Uterus (tissue), 4 donors: Measurements from ENCODE around the gene PLXNA2. TPM values are rescaled to one million over a fixed set of nuclear protein-coding genes. Genes with fewer than 3 reads are reported as not detected.

Source experiments
- DNase-seq, 2 donors: peaks; one replicate each; pipeline ENCODE4 v3.0.0-alpha.2; 2019 to 2020
- H3K27ac ChIP-seq, 2 donors: fragments of 200-600 bp; sonication (generic); 1 replicate in 1 of 2; 2 replicates in 1 of 2; pipeline ENCODE4 v1.5.1; 2016 to 2018
- H3K27me3 ChIP-seq, 2 donors: fragments of 200-600 bp; sonication (generic); one replicate each; pipeline ENCODE4 v1.5.1; 2018 to 2019; ENCODE audit warnings: control low read depth in 1 of 2
- H3K36me3 ChIP-seq, 2 donors: fragments of 200-600 bp; sonication (generic); one replicate each; pipeline ENCODE4 v1.5.1; 2019; ENCODE audit warnings: control low read depth in 1 of 2
- H3K4me1 ChIP-seq, 2 donors: fragments of 200-600 bp; sonication (generic); one replicate each; pipeline ENCODE4 v1.5.1; 2018 to 2019; ENCODE audit warnings: control low read depth in 1 of 2
- H3K4me3 ChIP-seq, 2 donors: fragments of 200-600 bp; sonication (generic); 1 replicate in 1 of 2; 2 replicates in 1 of 2; pipeline ENCODE4 v1.5.1; 2018 to 2019; ENCODE audit warnings: mild to moderate bottlenecking in 1 of 2
- H3K9me3 ChIP-seq, 2 donors: fragments of 200-600 bp; sonication (generic); one replicate each; pipeline ENCODE4 v1.5.1; 2019; ENCODE audit warnings: control low read depth in 1 of 2
- CTCF ChIP-seq, 4 experiments: fragments of 200-600 bp in 2 of 4; fragments of 450-650 bp in 2 of 4; sonication (generic) in 2 of 4; IDR thresholded peaks; one replicate each; pipeline ENCODE4 v1.5.1; 2016 to 2019; ENCODE audit warnings: antibody characterized with exemption in 4 of 4, mild to moderate bottlenecking in 2 of 4, moderate library complexity in 1 of 4
- POLR2A ChIP-seq, 2 donors: fragments of 450-650 bp; IDR thresholded peaks; one replicate each; pipeline ENCODE4 v1.6.1; 2016; ENCODE audit warnings: antibody characterized with exemption in 2 of 2, mild to moderate bottlenecking in 1 of 2, moderate library complexity in 1 of 2
- intact Hi-C: fragments of 100-400 bp; cut with DNase I; formaldehyde crosslinking; loops from one replicate; pipeline ENCODE4 v1.15.1; 2023; ENCODE audit warnings: low total_unique reads
- total RNA-seq, 4 donors: library from RNA; depleted of rRNA in 3 of 4; stranded (reverse); fragments of >200 nt in 3 of 4; gene quantifications; one replicate each; pipeline versions ENCODE4 v1.1.0 to v1.2.4, GENCODE V29; 2014 to 2023
- donor health status: DM: yes; HTN: yes; CAD: no.

PLXNA2 gene
- total RNA-seq, 4 donors from 2014 or later: 5.4 to 94.5 (median 9.5) TPM

GRCh38 chr1:208179961-208180409 lies 64.2 kb downstream of the PLXNA2 start:
- Histone ChIP-seq H3K27ac (peak overlapping the region; percentile 63 to 80), H3K27me3 (no peaks in the 10 kb centered on the region), H3K9me3 (no peaks in the 10 kb centered on the region), H3K4me1 (peaks cover 33 to 48% of the 10 kb centered on the region in 2 donors), H3K36me3 (no peaks in the 10 kb centered on the region), H3K4me3 (no peak overlapping the region)
- DNase-seq: no peak
- intact Hi-C loops: loop anchor here (10.0 kb wide), 1 partner anchor 55 kb away; no protein-coding TSS in a partner anchor
- no peak for TF ChIP-seq CTCF (IDR thresholded peaks at IDR 0.05)
- no peak for TF ChIP-seq POLR2A (IDR thresholded peaks at IDR 0.05)

GRCh38 chr1:208179263-208179816 lies 64.8 kb downstream of the PLXNA2 start:
- no peaks in the 10 kb centered on the region for H3K9me3 ChIP-seq
- no peak overlapping the region for H3K4me3 ChIP-seq
- H3K27ac ChIP-seq: peak overlapping the region; percentile 63 to 80
- H3K27me3 ChIP-seq: no peaks in the 10 kb centered on the region
- peaks cover 33 to 48% of the 10 kb centered on the region in 2 donors for H3K4me1 ChIP-seq
- TF ChIP-seq POLR2A (IDR thresholded peaks at IDR 0.05) (no peak), CTCF (IDR thresholded peaks at IDR 0.05) (no peak)
- DNase-seq: peak; percentile 64 to 67
- intact Hi-C loops: loop anchor here (10.0 kb wide), 1 partner anchor 55 kb away; no protein-coding TSS in a partner anchor
- H3K36me3 ChIP-seq: no peaks in the 10 kb centered on the region

- no peaks in the 10 kb centered on the region for H3K27me3 ChIP-seq
- H3K4me1 ChIP-seq: peaks cover 24 to 42% of the 10 kb centered on the region in 2 donors
- intact Hi-C loops: loop anchor here (10.0 kb wide), 1 partner anchor 57 kb away; no protein-coding TSS in a partner anchor
- no peak for DNase-seq
- H3K36me3 ChIP-seq: no peaks in the 10 kb centered on the region
- H3K4me3 ChIP-seq: no peak overlapping the region
- H3K27ac ChIP-seq: peak overlapping the region in 1 of 2 donors; percentile 80
- no peak for TF ChIP-seq POLR2A (IDR thresholded peaks at IDR 0.05)
- no peak for TF ChIP-seq CTCF (IDR thresholded peaks at IDR 0.05)
- no peaks in the 10 kb centered on the region for H3K9me3 ChIP-seq
These were observed 66.1 kb downstream of the PLXNA2 start for GRCh38 chr1:208178091-208178529.

- intact Hi-C loops: loop anchor here (10.0 kb wide), 1 partner anchor 57 kb away; no protein-coding TSS in a partner anchor
- Histone ChIP-seq H3K9me3 (no peaks in the 10 kb centered on the region), H3K27ac (no peak overlapping the region), H3K36me3 (no peaks in the 10 kb centered on the region), H3K4me3 (no peak overlapping the region), H3K4me1 (peaks cover 22 to 38% of the 10 kb centered on the region in 2 donors), H3K27me3 (no peaks in the 10 kb centered on the region)
- TF ChIP-seq POLR2A (IDR thresholded peaks at IDR 0.05) (no peak), CTCF (IDR thresholded peaks at IDR 0.05) (no peak)
- no peak for DNase-seq
These were observed 66.5 kb downstream of the PLXNA2 start for GRCh38 chr1:208177656-208178055.

GRCh38 chr1:208176649-208177048 lies 67.5 kb downstream of the PLXNA2 start:
- no peak for DNase-seq
- Histone ChIP-seq H3K4me1 (peaks cover 22 to 28% of the 10 kb centered on the region in 2 donors), H3K9me3 (no peaks in the 10 kb centered on the region), H3K27me3 (no peaks in the 10 kb centered on the region), H3K4me3 (no peak overlapping the region), H3K36me3 (no peaks in the 10 kb centered on the region), H3K27ac (no peak overlapping the region)
- TF ChIP-seq CTCF (IDR thresholded peaks at IDR 0.05): no peak
- no peak for TF ChIP-seq POLR2A (IDR thresholded peaks at IDR 0.05)
- intact Hi-C loops: loop anchor here (10.0 kb wide), 1 partner anchor 58 kb away; no protein-coding TSS in a partner anchor
